Neural progenitor cell (in vitro differentiated cells): ENCODE results near the gene SGCD.

Experiments used
- EZH2phosphoT487 ChIP-seq: fragments of 200-600 bp; sonication (generic); IDR thresholded peaks from 2 replicates; pipeline ENCODE4 v1.6.1; 2017; ENCODE audit warnings: antibody characterized with exemption
- TF ChIP-seq, protein P1 (sequence below): fragments of 200-600 bp; sonication (generic); IDR thresholded peaks from 2 replicates; pipeline ENCODE4 v1.5.1; 2017; ENCODE audit warnings: antibody characterized with exemption, mild to moderate bottlenecking

GRCh38 chr5:156466871-156467270 is 139.9 kb downstream of the SGCD start:
- TF ChIP-seq, protein P1, sequence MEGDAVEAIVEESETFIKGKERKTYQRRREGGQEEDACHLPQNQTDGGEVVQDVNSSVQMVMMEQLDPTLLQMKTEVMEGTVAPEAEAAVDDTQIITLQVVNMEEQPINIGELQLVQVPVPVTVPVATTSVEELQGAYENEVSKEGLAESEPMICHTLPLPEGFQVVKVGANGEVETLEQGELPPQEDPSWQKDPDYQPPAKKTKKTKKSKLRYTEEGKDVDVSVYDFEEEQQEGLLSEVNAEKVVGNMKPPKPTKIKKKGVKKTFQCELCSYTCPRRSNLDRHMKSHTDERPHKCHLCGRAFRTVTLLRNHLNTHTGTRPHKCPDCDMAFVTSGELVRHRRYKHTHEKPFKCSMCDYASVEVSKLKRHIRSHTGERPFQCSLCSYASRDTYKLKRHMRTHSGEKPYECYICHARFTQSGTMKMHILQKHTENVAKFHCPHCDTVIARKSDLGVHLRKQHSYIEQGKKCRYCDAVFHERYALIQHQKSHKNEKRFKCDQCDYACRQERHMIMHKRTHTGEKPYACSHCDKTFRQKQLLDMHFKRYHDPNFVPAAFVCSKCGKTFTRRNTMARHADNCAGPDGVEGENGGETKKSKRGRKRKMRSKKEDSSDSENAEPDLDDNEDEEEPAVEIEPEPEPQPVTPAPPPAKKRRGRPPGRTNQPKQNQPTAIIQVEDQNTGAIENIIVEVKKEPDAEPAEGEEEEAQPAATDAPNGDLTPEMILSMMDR = no peak
- TF ChIP-seq EZH2phosphoT487 = no peak
